ENCODE results near the gene SGIP1.

SGIP1 gene

DNA sequence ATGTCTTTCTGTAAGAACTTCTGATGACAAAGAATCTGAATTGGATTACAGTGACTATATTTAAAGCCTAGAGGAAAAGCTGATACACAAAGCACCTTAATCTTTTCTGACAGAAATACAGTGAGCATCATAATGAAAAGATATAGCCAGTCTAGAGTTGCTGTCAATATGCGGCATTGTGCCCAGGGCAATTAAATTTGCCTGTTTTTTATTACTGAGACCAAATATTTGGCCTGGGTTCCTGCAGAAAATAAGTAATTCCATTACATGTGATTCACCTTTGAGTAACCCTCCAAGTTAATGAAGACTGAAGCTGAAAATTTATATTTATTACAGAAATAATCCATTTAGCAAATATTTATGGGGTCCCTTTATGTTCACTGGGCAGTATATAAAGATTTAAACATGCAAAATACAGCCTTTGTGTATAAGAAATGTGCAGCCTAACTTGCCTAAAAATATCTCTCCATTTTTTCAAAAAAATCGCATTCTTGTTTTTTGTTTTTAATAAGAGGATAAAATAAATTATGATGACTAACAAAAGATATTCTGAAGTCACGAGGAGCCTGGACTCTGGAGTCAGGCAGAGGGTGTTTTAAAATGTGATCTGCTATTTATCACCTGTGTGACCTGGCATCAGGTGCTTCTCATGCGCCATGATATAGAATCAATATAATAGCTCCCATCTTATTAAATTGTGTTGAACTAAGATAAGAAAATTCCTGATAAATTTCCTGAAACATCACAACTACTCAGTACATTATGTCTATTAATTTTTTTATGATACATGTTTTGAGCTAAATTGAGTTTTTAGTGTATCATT is 83.6 kb downstream of the SGIP1 start:
- DNase-seq: no peak

DNA sequence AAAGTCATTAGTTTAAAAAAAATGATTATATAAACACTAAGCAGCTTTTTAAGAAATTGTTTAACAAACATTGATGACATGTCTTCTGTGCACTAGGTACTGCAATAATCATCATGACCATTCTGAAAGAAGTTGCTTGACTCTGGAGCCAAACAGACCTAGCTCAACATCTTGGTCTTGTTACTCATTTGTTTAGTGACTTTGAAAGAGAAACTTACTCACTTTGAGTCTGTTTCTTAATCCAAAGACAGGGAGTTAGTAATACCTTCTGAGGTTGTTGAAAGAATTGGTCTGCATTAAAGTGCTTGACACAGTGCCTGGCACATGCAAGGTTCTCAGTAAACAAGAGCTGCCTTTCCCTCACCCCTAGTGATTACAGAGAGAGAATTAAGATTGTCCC is 84.4 kb downstream of the SGIP1 start:
- DNase-seq: no peak

DNA sequence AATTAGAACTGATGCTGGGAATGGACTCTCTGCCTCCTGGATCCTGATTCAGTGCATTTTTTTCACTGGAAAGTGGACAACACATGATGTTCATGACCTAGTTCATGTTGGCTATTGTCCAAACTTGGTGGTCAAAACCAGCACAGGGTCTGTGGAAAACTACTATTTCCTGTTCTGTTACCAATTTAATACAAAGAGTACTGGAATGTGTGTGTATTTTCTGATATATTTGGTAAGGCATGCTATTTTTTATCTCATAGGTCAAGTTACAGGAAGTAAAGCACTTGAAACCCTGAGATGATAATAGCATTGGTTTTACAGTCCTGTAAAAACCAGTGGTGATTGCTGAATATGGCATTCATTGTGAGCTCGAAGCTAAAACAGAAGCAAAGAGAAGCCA is 89.9 kb downstream of the SGIP1 start:
- DNase-seq: no peak

DNA sequence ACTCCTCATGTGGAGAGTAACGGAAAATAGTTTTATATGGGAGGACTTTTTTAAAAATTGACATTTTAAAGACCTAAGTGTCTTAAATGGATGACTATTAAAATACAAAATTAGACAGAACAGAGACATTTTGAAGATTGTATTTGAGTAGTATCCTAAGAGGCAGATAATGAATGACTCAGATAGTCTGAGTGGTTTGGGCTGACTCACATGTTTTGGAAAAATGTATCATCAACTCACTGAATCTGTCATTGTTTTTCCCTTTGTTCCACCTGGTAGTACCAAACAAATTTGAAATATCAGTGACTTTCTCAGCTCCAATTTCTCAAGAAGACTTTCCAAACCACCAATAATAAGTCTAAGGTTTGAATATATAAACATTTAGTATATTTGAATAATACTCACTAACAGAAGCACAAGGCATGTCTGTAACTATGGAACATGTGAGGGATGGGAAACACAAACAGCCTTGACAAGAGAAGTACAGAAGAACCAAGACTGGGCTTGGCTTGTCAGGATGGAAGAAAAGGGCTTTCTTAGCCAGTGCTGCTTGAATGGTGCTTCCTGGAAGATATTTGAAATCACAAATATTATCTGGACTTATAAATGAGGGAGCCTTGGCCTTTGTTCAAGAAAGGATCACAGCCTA is 90.6 kb downstream of the SGIP1 start:
- DNase-seq: no peak

DNA sequence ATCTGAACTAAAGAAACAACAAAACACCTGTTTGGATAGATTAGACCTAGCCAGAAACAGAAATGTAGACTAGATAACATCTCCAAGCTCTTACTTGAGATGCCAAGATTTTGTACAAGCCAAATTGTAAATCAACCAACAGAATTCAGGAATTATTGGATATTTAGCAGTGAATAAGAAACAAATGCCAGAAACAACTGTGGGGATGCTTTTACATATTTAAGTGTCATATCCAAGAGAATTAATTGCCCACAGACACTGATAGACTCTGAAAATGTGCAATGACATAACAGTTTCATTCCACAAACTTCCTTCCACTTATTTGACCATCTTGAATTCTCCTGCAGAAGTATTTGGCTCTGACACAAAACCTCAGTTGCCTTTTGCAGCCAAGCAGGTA is 92.3 kb downstream of the SGIP1 start:
- no peak for DNase-seq

DNA sequence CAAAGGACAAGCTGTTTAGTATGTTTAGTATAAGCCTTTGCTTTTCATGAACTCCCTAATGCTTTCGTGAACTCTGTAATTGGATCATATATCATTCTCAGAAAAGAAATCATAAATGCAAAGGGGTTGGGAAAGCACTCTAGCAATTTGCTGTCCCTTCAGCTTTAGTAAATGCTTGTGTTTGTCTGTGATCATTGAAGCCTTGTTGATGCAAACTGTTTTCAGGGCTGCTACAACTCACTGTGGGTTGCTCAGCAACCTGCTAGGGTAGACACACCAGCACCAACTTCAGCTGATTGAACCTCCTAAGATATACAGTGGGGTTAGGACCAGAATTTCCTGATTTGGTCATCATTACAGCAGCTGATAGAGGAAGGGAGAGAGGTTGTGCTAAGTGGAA is 95.0 kb downstream of the SGIP1 start:
- no peak for DNase-seq

DNA sequence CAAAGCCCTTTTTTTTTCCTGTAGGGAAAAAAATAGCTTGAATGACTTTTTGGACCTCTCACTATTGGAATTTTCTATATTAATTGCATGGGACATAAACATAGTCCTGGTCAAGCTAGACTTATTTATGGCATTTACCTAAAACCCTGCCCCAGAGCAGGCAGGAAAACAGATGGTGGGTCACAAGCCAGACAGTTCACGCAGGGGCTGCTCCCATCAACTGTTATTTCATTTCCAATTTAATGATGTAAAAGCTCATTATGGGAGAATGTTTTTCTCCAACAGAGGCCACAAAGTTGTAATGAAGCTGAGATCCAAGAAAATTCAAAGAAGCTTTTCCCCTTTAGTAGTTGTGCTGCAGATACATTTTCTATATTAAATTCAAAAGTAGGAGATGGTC is 99.2 kb downstream of the SGIP1 start:
- no peak for DNase-seq

DNA sequence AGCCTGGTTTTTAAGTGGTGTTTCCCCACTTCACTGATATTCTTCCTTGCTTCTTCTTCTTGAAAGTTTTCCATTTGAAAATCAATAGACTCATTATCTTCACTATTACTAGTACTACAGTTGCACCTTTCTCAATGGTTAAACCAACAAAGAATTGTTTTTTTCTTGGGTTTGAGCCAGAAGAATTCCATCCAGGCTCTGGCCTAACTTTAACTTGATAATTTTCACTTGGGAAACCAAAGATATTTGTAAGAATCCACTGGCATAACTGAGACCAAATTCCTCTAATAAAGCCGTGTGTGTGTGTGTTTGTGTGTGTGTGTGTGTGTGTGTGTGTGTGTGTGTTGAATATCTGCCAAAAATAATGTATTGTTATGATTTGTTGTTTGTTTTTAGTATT is 103.2 kb downstream of the SGIP1 start:
- no peak for DNase-seq

DNA sequence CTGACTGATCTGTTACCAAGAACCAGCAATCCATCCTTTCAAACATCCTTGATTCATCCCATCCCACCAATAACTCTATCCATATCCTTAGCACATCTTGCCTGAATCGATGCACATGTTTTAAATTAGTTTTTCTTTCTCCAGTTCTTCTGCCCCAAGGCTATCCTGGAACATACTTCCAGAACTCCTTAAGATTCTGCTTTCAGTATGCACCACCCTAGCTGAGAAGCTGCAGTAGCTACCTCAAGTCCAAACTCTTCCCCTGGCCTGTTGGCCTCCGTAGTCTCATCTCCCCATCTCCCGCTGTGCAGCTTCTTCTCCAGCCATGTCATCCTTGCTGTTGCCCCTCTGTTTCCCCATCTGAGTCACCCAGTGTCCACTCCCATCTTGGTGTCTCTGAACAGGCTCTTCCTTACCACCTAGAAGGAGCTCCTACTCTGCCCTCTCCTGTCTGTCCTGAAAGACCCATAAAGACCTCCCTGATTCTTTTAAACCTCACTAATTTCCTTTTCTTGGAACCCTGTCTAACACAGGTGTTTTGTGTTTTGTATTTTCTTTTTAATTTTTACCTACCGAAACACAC is 108.0 kb downstream of the SGIP1 start:
- no peak for DNase-seq

DNA sequence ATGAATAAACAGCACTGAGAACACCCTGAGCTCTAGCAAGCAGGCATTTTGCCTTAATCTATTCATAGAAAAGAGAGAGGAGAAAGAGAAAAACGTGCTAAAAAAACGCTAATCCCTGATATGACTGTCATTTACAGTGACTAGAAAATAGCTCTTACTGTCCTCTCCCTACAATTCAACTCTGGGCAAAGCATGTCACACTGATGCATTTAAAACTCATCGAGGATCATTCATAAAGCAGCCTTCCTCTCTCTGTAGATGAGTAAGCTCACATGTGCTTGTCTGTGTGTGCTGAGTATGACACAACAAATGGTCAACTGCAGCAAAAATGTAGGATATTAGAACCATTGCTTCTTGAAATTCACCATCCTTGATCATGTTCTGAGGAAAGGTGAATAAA is 109.0 kb downstream of the SGIP1 start:
- no peak for DNase-seq

DNA sequence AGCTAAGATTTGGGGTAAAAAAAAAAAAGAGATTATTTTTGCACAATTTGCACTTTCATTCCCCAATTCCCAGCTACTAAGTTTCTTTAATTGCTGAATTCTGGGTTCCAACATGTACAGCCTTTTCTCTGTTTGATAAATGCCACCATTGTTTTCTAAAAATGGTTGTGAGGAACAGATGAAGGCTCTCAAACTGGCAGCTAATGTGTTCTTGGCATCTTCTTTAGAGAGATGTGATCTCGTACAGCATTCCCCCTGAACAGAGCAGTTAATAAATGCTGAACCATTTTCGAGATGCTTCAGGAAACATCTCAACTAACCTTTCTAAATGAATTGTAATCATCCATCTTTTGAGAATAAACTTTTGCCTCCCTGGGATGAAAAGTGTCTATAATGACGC is 110.4 kb downstream of the SGIP1 start:
- DNase-seq: no peak

DNA sequence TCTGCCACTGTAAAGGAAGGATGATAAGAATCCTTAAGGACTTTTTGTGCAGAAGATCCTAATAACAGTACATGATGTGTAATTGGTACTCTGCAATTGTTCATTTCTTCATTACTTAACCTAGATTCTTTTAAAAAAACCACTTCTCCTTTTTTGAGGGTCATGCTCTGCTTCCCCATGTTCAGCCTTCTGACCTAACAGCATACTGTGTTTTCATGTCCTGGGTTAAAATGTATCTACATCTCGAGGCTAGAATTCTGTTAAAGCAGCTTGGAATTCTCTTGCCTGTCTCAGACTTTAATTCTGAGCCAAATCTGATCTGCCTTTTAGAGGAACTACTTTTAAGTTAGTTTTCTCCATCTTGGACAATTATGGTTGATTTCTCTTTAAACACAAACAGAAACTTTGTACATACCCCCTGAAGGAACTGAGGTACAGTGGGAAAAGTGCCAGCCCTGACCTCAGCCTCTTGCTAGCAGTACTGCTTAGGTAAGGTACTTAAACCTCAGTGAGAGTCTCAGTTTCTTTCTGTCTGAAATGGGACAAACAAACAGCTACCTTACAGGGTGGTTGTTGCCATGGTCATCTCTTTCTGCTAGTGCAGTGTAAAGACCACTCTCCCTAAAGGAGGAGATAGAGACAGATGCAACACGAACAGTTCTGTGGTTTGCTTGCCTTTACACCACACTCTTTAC is 115.1 kb downstream of the SGIP1 start:
- DNase-seq: no peak

DNA sequence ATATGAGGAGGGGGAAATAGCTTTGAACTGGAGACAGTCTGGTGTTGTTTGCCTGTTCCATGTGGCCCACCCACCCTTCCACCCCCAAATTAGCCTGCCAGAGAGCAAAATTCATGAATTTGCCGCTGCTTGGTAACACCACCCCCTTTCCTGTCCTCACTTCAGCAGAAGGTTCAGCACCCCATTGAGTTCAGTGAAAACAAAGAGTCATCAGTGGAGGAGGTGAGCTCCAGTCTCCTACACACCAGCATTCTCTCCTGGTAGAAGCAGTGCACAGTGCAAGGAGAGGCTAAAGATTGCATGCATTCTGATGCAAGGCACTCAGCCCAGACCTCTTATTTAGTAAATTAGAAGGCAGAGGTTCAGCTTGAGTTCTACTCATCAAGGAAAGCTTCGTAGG is 118.6 kb downstream of the SGIP1 start:
- no peak for DNase-seq

DNA sequence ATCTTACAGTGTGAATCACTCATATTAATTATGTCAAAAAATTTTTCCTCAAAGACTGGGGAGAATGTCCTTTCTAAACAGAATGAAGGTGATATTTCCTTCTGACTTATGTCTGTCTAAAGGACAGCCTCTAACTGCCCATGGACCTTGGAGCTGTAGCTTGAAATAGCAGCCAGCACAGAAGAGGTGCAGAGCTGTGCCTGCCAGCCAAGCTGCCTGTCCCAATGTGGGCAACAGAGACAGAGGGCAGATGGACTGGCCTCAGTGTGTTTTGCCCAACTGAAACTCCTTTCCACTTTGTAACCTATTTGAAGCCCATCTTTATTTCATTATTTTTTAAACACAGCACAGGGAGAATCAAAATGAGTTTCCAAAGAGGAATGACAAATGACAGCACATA is 120.7 kb downstream of the SGIP1 start:
- no peak for DNase-seq

DNA sequence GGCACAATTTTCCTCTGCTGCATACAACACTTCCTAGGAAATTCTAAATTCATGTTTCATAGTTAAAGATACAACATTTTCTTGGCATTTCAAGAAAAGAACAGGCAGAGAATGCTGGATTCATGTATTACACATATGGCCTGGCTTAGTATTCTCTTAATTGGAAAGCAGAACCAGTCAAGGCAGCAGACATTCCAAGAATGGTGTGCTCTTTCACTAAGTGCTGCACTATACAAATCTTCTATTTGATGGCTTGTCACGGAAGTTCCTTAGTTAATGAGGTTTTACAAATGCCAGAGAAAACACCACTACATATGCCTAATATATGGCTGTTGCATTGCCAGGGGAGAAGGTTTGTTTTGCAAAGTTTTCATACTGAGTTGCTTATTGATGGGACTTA is 137.5 kb downstream of the SGIP1 start:
- DNase-seq: no peak

DNA sequence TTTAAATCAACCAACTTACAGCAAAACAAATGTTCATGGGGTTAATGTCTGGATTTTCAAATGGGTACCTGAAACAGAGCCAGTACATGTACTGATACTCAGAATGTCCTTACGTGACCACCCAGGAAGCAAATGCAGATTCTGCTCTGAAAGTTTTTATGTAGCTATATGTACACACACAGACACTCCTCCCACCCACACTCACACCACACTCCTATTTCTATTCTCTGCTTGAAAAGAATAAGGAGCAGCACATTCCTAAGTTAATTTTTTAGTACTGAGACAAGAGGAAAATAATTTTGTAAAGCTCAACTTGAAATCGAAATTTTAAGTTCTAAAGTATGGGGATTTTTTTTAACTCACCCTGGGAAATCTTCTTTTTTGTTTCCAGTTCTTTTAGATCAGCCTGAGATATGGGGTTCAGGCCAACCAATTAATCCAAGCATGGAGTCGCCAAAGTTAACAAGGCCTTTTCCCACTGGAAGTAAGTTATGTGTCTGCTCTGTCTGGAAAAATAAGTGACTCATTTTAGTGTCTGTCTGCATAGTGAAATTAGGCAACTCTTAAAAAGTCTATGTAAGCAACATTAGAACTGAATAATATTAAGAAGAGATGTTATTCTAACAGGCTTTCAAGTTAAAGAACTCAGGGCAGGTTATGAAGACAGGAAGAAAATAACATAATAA is 142.8 kb downstream of the SGIP1 start:
- DNase-seq: no peak

DNA sequence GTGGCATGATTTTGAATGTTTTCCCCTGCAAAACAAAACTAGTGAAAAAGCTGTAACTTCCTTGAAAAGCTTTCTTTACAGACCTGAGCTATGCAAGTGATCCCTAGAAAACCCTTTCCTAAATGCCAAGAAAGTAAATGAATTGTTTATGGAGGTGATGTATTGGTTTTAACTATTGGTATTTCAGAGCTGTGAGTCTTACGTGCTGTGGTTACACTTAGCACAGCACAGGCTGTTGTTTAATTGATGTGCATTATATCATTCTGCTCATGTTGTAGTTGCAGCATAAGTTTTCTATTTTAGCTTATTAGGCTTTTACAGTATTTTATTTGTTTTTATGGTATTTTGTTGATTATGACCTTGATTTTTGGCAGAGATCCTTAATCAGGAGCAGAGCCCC is 144.2 kb downstream of the SGIP1 start:
- no peak for DNase-seq

DNA sequence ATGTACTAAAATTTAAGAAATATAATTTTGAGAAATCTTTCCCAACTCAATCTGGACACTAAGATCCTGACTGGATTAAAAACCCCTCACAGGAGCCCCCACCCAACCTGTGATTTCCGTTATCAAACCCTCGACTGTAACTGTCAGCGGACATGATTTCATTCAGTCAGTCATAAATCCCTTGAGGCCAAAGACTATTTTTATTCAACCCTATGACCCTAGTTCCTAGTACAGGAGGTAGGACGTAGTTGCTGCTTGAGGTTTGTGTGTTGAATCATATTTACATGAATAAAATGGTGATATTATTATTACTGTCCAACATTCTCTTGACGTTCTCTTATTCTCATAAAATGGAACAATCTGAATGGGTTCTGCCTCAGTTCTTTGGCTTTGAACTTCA is 145.2 kb downstream of the SGIP1 start:
- DNase-seq: no peak

DNA sequence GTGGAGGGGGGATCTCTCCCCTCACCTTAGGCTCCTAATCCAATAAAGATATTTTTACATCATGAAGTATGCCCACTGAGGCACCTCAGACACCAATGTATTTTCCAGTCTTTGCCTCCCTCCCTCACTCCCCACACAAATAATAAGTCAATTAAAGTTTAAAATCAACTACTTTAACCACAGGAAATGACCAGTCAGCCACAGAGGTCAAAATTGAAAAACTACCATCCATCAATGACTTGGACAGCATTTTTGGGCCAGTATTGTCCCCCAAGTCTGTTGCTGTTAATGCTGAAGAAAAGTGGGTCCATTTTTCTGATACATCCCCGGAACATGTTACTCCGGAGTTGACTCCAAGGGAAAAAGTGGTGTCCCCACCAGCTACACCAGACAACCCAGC is 147.7 kb downstream of the SGIP1 start:
- DNase-seq: no peak

DNA sequence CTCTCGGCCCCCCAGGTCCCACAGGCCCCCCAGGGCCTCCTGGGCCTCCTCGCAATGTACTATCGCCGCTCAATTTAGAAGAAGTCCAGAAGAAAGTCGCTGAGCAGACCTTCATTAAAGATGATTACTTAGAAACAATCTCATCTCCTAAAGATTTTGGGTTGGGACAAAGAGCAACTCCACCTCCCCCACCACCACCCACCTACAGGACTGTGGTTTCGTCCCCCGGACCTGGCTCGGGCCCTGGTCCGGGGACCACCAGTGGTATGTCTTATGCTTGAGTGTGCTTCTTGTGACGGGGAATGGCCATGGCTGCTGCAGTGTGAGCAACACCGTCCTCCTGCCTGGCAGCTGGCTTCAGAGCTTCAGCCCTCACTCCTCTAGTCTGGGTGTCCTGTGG is 148.2 kb downstream of the SGIP1 start:
- DNase-seq: no peak

DNA sequence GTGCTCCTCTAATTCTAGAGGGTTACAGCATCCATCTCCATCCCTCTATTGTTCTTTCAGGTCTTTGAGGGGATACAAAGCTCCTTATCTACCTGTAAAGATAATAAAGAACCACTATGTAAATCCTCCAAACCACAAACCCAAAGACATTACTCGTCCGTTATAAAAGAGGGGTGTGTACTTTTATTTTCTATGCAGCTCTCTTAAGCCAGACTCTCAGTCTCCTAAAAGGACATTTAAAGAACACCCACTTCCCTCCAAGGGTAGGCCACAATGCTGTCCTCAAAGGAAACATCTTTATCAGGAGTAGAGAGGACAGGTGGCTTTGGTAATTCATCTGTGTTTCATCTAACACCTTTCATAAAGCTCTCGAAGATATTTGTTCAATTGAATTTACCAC is 150.4 kb downstream of the SGIP1 start:
- no peak for DNase-seq

DNA sequence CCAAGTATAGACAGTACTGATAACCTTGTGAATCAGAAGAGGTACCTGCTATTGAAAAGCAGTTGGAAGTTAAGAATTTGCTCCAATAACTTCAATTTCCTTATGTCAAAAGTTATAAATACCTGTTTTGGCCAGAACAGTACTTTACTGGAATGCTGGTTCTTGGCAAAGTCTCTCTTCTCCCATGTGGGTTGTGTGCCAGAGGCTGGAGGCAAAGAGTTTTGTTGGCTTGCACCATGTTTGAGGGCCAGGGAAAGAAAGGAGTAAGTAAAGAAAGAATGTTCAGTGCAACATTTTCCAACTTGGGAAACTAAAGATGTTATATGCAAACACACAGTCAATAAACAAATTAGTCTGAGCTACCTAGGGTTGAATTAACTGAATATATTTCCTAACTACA is 151.3 kb downstream of the SGIP1 start:
- DNase-seq: no peak

DNA sequence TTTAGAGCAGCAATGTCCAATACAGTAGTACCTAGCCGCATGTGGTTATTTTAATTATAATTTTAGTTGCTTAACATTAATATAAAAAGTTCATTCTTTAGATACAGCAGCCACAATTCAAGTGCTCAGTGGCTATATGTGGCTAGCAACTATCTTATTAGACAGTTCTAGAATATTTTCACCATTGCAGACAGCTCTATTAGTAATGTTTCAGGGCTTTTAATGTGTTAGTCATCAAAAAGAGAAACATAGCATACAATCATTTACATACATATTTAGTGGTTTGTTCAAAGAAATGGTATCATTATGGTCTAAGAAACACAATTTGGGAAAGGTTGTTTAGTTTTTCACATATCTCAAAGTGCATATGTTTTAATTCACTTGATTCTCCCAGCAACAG is 151.7 kb downstream of the SGIP1 start:
- no peak for DNase-seq
